Measurements from ENCODE around the gene SGK2. TPM values are rescaled to one million over a fixed set of nuclear protein-coding genes. Genes with fewer than 3 reads are reported as not detected.

Gene SGK2
- total and polyA plus RNA-seq, 5 donors: 0.21 to 3.6 (median 1.6) TPM; not detected in 1

DNA sequence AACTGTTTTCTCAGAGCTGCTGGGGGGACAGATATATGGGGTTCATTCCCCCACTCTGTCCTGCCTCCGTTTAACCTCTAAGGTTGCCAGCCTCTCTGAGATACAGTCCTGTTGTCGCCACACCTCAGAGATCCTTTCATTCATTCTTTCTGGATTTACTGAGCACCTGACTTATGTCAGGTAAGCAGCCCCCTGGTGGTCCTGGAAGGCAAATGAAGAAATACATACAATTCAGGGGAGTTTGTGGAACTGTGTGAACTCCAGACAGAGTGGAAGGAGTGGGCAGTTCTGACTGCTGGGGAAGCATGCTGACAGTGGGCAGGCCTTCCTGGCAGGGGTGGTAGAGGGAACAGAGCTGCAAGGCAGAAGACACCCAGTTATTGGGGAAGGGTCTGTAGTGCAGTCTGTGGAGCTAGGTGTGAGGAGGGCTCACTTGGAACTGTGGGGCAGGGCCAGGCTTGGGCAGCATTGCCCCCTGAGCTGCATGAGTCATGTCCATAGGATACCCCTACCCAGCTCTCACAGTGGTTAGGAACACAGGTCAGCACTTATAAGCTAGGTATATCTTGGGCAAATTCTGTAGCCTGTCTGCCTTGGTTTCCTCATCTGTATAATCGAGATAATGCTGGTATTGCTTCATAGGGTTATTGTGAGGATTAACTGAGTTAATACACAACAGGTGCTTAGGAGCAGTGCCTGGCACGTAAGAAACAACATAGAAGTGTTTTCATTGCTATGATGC is 12.8 kb upstream of the SGK2 start:
- H3K4me3 ChIP-seq (ENCODE audit: low read length): no peak overlapping the region
- intact Hi-C loops (cut with DNase I): no loop called here
- no peaks in the 10 kb centered on the region for H3K27me3 ChIP-seq (ENCODE audit: control insufficient read depth, insufficient read depth)
- DNase-seq: no peak
- WGBS: 90% methylated on average over 4 of the region's 4 CpGs
- no peak overlapping the region for H3K27ac ChIP-seq (ENCODE audit: low read length)
- ATAC-seq: peak in 1 of 2 donors; percentile 16
- H3K9me3 ChIP-seq (ENCODE audit: control insufficient read depth, low read length): no peaks in the 10 kb centered on the region
- H3K4me1 ChIP-seq (ENCODE audit: control insufficient read depth, insufficient read depth, low read length): no peaks in the 10 kb centered on the region

GRCh38 chr20:43548273-43548880 is 10.4 kb upstream of the SGK2 start:
- no peak overlapping the region for H3K4me3 ChIP-seq (ENCODE audit: low read length)
- no peaks in the 10 kb centered on the region for H3K27me3 ChIP-seq (ENCODE audit: control insufficient read depth, insufficient read depth)
- no peaks in the 10 kb centered on the region for H3K4me1 ChIP-seq (ENCODE audit: control insufficient read depth, insufficient read depth, low read length)
- peak in 1 of 2 donors; percentile 18 for ATAC-seq
- no peaks in the 10 kb centered on the region for H3K9me3 ChIP-seq (ENCODE audit: control insufficient read depth, low read length)
- intact Hi-C loops (cut with DNase I): no loop called here
- H3K27ac ChIP-seq (ENCODE audit: low read length): no peak overlapping the region
- WGBS: 68% methylated on average over 5 of the region's 5 CpGs
- no peak for DNase-seq

DNA sequence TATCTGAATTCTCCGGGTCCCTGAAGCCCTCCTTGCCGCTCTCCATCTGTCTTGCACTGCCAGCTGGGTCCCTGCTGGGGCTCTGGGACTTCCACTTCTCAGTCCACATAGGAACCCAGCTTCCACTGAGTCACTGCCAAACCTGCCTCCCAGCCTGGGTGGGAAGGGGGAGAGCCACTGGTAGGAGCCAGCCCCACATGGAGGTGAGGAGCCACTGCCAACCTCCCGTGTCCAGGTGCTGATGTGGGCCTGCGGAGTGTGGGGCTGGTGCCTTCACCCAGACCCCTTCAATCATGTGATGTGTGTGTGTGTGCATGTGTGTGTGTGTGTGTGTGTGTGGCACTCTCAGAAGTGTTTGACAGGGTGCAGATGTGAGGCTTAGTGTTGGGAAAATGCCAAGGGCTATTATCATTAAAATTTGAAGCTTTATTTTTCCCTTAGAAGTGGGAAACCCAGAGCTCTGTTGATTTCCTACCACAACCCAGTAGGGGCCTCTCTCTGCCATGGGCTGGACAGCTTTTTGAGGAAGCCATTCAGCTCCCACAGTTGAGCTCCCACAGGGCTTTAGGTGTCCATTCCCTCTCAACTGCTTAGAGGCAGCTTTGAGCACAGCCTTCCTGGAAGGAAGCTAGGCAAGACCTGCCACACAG is 9.3 kb upstream of the SGK2 start:
- intact Hi-C loops (cut with DNase I): no loop called here
- Histone ChIP-seq H3K9me3 (ENCODE audit: control insufficient read depth, low read length) (no peaks in the 10 kb centered on the region), H3K4me3 (ENCODE audit: low read length) (no peak overlapping the region), H3K4me1 (ENCODE audit: control insufficient read depth, insufficient read depth, low read length) (no peaks in the 10 kb centered on the region), H3K27me3 (ENCODE audit: control insufficient read depth, insufficient read depth) (no peaks in the 10 kb centered on the region), H3K27ac (ENCODE audit: low read length) (no peak overlapping the region)
- no peak for ATAC-seq
- DNase-seq: no peak
- WGBS: 87% methylated on average over 4 of the region's 4 CpGs

DNA sequence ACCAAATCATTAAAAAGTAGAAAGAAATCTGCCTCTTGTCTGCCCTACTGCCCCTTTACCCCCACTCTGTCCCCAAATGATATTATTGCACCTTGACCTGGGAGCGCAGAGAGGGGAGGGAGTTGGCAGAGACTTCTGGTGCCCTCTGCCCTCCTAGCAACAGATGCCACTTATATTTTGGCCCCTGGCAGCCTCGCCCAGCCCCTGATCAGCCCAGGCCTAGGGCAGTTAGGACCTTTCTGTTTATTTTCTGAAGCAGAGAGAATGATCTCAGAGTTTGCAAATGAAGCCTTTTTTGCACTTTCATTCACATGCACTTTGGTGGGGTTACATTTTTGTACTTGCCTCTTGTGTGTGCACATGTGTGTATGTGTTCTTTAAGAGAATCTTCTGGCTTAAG is 8.4 kb upstream of the SGK2 start:
- no peak overlapping the region for H3K4me3 ChIP-seq (ENCODE audit: low read length)
- DNase-seq (no peak), ATAC-seq (peak in 1 of 2 donors; percentile 29)
- no peaks in the 10 kb centered on the region for H3K27me3 ChIP-seq (ENCODE audit: control insufficient read depth, insufficient read depth)
- WGBS: 89% methylated on average over 2 of the region's 2 CpGs
- intact Hi-C loops (cut with DNase I): no loop called here
- no peaks in the 10 kb centered on the region for H3K9me3 ChIP-seq (ENCODE audit: control insufficient read depth, low read length)
- H3K4me1 ChIP-seq (ENCODE audit: control insufficient read depth, insufficient read depth, low read length): no peaks in the 10 kb centered on the region
- no peak overlapping the region for H3K27ac ChIP-seq (ENCODE audit: low read length)

- ATAC-seq: no peak
- DNase-seq: no peak
- intact Hi-C loops (cut with DNase I): no loop called here
- WGBS: 78% methylated on average over 3 of the region's 3 CpGs
- H3K27me3 ChIP-seq (ENCODE audit: control insufficient read depth, insufficient read depth): no peaks in the 10 kb centered on the region
- H3K4me3 ChIP-seq (ENCODE audit: low read length): no peak overlapping the region
- H3K4me1 ChIP-seq (ENCODE audit: control insufficient read depth, insufficient read depth, low read length): no peaks in the 10 kb centered on the region
- H3K9me3 ChIP-seq (ENCODE audit: control insufficient read depth, low read length): no peaks in the 10 kb centered on the region
- H3K27ac ChIP-seq (ENCODE audit: low read length): no peak overlapping the region
Measured at GRCh38 chr20:43554369-43554768, 4.5 kb upstream of the SGK2 start.

DNA sequence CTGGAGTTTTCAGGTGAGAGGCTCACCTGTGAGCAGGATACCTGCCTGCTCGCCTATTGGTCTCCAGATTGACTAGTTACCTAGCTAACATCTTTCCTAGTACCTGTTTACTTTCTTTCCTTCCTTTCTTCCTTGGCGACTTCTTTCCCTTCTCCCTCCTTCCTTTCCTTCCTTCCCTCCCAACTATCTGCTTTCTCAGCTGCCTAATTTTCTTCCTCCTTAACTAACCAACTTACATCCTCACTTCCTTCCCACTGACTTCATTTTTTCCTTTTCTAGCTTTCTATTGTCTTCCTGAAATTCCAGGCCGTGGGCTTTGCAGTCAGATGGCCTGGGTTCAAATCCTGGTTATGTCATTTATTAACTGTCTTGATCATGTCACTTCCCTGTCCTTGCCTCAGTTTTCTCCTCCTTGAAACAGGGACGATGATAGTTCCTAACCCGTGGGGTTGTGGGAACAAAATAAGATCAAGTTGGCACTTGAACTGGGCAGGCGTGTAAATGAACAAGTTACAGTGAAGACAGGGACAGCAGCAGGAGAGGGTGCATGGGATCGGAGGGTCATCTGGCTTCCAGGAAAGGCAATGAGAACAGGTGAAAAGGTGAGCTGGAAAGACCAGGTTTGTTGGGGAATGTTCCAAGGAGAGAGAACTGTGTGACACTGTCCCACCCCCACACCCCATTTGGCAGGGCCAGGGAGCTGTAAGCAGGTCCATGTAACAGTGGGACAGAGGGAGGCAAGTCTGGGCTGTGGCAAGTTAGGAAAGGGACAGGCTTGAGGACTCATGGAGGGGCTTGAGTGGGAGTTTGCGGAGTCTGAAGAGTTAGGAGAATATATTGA is 540 bp downstream of the SGK2 start:
- 77% methylated on average over 8 of the region's 8 CpGs for WGBS
- ATAC-seq (no peak), DNase-seq (no peak)
- no peak overlapping the region for H3K4me3 ChIP-seq (ENCODE audit: low read length)
- intact Hi-C loops (cut with DNase I): no loop called here
- H3K27me3 ChIP-seq (ENCODE audit: control insufficient read depth, insufficient read depth): no peaks in the 10 kb centered on the region
- H3K27ac ChIP-seq (ENCODE audit: low read length): no peak overlapping the region
- no peaks in the 10 kb centered on the region for H3K9me3 ChIP-seq (ENCODE audit: control insufficient read depth, low read length)
- no peaks in the 10 kb centered on the region for H3K4me1 ChIP-seq (ENCODE audit: control insufficient read depth, insufficient read depth, low read length)

DNA sequence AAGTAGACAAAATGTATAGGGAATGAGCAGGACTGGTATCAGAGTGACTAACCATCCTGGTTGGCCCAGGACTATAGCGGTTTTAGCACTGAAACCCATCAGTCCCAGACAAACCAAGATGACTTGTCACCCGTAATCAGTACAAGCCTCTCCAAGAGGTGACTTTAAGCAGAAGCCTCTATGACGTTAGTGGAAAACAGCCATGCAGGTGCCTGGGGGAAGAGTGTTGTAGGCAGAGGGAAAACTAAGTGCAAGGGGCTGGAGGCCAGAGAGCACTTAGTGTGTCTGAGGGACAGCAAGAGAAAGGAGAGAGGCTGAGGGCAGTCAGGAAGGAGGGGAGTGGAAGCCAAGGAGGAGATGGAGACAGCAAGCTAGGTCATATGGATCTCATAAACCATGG is 2.1 kb downstream of the SGK2 start:
- no peak for ATAC-seq
- 83% methylated on average over 3 of the region's 3 CpGs for WGBS
- intact Hi-C loops (cut with DNase I): no loop called here
- H3K27ac ChIP-seq (ENCODE audit: low read length): no peak overlapping the region
- no peak overlapping the region for H3K4me3 ChIP-seq (ENCODE audit: low read length)
- no peaks in the 10 kb centered on the region for H3K9me3 ChIP-seq (ENCODE audit: control insufficient read depth, low read length)
- H3K27me3 ChIP-seq (ENCODE audit: control insufficient read depth, insufficient read depth): no peaks in the 10 kb centered on the region
- no peak for DNase-seq
- H3K4me1 ChIP-seq (ENCODE audit: control insufficient read depth, insufficient read depth, low read length): no peaks in the 10 kb centered on the region

- Histone ChIP-seq H3K4me1 (ENCODE audit: control insufficient read depth, insufficient read depth, low read length) (no peaks in the 10 kb centered on the region), H3K27ac (ENCODE audit: low read length) (no peak overlapping the region), H3K27me3 (ENCODE audit: control insufficient read depth, insufficient read depth) (no peaks in the 10 kb centered on the region), H3K4me3 (ENCODE audit: low read length) (no peak overlapping the region), H3K9me3 (ENCODE audit: control insufficient read depth, low read length) (no peaks in the 10 kb centered on the region)
- no peak for DNase-seq
- intact Hi-C loops (cut with DNase I): no loop called here
- peak in 1 of 2 donors; percentile 35 for ATAC-seq
- 28% methylated on average over 3 of the region's 3 CpGs for WGBS
Measured at GRCh38 chr20:43563429-43563828, 4.6 kb downstream of the SGK2 start.

GRCh38 chr20:43563991-43564390 is 5.2 kb downstream of the SGK2 start:
- H3K4me1 ChIP-seq (ENCODE audit: control insufficient read depth, insufficient read depth, low read length): no peaks in the 10 kb centered on the region
- H3K4me3 ChIP-seq (ENCODE audit: low read length): no peak overlapping the region
- ATAC-seq (no peak), DNase-seq (no peak)
- no peak overlapping the region for H3K27ac ChIP-seq (ENCODE audit: low read length)
- 95% methylated on average over 7 of the region's 7 CpGs for WGBS
- no peaks in the 10 kb centered on the region for H3K9me3 ChIP-seq (ENCODE audit: control insufficient read depth, low read length)
- H3K27me3 ChIP-seq (ENCODE audit: control insufficient read depth, insufficient read depth): no peaks in the 10 kb centered on the region
- intact Hi-C loops (cut with DNase I): no loop called here

DNA sequence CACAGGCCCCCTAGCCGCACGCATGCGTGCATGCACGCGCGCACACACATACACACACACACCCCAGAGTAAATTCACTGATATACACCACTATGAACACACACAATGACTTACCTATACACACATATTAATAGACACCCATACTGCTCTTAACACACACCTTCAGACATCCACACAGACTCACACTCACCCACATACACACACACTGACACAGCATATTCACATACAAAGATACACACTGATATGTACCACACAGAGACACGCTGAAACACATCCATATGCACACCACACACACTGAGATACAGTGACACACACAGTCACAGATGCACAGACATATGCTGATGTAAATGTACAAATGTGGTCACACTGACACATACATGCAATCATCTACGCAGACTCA is 5.6 kb downstream of the SGK2 start:
- 98% methylated on average over 8 of the region's 8 CpGs for WGBS
- Histone ChIP-seq H3K9me3 (ENCODE audit: control insufficient read depth, low read length) (no peaks in the 10 kb centered on the region), H3K4me3 (ENCODE audit: low read length) (no peak overlapping the region), H3K27me3 (ENCODE audit: control insufficient read depth, insufficient read depth) (no peaks in the 10 kb centered on the region), H3K27ac (ENCODE audit: low read length) (no peak overlapping the region), H3K4me1 (ENCODE audit: control insufficient read depth, insufficient read depth, low read length) (no peaks in the 10 kb centered on the region)
- intact Hi-C loops (cut with DNase I): no loop called here
- ATAC-seq: no peak
- no peak for DNase-seq

Data from right cardiac atrium (tissue), 5 donors.